Neural progenitor cell (in vitro differentiated cells): ENCODE data around the gene SLC39A13.

Source experiments
- EZH2 ChIP-seq: fragments of 200-600 bp; sonication (generic); IDR thresholded peaks from 2 replicates; pipeline ENCODE4 v1.6.1; 2017; ENCODE audit warnings: antibody characterized with exemption, mild to moderate bottlenecking, moderate library complexity
- TF ChIP-seq, protein P1 (sequence below): fragments of 200-600 bp; sonication (generic); IDR thresholded peaks from 2 replicates; pipeline ENCODE4 v1.5.1; 2017; ENCODE audit warnings: antibody characterized with exemption, mild to moderate bottlenecking

DNA sequence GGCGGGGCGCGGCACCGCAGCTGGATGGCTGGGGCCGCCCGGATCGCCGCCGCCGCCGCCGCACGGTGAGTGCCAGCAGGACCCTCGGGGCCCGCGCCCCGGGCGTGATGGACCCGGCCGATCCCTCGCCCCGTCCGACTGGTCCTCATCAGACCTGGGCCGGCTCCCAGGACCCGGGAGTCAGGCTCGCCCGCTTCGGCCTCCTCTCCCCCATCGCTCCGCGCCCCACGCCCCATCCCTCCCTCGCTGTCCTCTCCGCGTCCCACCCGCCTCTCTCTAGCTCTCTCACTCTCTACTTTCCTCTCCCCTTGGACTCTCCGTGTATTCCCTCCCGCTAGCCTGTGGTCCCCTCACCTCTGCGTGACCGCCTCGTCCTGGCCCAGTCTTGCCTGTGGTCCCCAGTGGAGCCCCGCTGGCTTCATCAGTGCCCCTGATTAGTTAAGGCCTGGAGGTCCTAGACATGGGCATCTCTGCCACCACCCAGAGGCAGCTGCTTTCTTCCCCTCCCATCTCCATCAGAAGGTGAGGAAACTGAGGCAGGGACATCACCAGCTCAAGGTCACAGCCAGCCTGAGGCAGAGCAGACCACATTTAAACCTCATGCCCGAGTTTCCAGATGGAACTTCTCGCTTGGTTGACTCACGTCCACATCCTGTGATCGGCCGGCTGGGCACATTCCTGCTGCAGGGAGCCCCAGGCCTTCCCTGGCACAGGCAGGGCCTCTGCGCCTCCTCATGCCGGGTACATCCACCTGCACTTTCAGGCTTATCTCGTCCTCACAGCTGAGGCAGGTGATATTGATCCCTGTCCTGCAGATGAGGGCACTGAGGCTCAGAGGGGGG lies 429 bp downstream of the SLC39A13 start:
- TF ChIP-seq, protein P1, sequence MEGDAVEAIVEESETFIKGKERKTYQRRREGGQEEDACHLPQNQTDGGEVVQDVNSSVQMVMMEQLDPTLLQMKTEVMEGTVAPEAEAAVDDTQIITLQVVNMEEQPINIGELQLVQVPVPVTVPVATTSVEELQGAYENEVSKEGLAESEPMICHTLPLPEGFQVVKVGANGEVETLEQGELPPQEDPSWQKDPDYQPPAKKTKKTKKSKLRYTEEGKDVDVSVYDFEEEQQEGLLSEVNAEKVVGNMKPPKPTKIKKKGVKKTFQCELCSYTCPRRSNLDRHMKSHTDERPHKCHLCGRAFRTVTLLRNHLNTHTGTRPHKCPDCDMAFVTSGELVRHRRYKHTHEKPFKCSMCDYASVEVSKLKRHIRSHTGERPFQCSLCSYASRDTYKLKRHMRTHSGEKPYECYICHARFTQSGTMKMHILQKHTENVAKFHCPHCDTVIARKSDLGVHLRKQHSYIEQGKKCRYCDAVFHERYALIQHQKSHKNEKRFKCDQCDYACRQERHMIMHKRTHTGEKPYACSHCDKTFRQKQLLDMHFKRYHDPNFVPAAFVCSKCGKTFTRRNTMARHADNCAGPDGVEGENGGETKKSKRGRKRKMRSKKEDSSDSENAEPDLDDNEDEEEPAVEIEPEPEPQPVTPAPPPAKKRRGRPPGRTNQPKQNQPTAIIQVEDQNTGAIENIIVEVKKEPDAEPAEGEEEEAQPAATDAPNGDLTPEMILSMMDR, result no peak
- no peak for TF ChIP-seq EZH2
